Measurements from ENCODE around the gene HIP1.

DNA sequence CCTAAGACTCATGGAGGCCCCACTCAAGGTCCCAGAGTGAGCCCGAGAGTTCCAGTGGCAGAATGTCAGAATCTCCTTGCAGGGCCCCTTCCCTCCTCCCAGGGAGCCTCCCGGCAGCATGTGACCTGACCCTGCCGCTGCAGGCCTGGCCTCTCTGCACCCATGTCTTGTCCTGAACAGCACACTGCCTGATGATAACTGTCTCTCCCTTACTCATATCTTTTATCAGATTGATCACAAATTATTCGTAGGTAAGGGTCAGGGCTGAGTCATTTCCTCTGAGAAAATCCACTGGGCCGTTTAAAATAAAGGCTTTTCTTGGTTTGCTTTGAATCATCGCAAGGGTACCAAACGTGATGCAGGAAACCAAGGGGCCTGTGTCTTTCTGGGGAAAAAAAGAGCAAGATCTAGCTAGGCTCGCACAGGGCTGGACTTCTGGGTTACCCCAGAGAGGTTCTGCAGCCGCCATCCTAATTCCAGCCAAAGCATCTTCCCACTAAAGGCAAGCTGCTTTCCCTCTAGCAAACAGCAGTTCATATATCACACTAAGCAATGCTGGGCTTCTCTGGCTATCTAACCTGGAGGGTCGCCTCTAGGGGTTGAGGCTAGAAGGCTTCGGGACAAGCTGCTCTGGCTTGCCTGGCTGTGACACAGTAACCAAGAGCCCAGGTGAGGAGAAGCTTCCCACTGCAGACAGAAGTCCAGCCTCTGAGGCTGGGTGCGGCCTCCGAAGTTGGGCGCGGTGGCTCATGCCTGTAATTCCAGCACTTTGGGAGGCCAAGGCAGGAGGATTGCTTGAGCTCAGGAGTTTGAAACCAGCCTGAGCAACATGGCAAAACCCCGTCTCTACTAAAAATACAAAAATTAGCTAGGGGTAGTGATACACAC is 141.8 kb downstream of the HIP1 start:
- TF ChIP-seq SREBF2 (IDR thresholded peaks at IDR 0.05), result no peak
- no peak for TF ChIP-seq KDM1A (IDR thresholded peaks at IDR 0.05; ENCODE audit: low read depth)
- TF ChIP-seq EP300 (IDR thresholded peaks at IDR 0.05), result no peak
- TF ChIP-seq, protein P1, sequence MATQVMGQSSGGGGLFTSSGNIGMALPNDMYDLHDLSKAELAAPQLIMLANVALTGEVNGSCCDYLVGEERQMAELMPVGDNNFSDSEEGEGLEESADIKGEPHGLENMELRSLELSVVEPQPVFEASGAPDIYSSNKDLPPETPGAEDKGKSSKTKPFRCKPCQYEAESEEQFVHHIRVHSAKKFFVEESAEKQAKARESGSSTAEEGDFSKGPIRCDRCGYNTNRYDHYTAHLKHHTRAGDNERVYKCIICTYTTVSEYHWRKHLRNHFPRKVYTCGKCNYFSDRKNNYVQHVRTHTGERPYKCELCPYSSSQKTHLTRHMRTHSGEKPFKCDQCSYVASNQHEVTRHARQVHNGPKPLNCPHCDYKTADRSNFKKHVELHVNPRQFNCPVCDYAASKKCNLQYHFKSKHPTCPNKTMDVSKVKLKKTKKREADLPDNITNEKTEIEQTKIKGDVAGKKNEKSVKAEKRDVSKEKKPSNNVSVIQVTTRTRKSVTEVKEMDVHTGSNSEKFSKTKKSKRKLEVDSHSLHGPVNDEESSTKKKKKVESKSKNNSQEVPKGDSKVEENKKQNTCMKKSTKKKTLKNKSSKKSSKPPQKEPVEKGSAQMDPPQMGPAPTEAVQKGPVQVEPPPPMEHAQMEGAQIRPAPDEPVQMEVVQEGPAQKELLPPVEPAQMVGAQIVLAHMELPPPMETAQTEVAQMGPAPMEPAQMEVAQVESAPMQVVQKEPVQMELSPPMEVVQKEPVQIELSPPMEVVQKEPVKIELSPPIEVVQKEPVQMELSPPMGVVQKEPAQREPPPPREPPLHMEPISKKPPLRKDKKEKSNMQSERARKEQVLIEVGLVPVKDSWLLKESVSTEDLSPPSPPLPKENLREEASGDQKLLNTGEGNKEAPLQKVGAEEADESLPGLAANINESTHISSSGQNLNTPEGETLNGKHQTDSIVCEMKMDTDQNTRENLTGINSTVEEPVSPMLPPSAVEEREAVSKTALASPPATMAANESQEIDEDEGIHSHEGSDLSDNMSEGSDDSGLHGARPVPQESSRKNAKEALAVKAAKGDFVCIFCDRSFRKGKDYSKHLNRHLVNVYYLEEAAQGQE (IDR thresholded peaks at IDR 0.05), result no peak
- 0 out of 2 replicates have a peak, but pooled peaks have one; percentile 29 for TF ChIP-seq FOSL2 (IDR thresholded peaks at IDR 0.05)
- TF ChIP-seq FOSL2 (CRISPR knock-in tag; IDR thresholded peaks at IDR 0.05), result peak; percentile 38; the same call in 1 of the 2 replicates
- TF ChIP-seq, protein P2, sequence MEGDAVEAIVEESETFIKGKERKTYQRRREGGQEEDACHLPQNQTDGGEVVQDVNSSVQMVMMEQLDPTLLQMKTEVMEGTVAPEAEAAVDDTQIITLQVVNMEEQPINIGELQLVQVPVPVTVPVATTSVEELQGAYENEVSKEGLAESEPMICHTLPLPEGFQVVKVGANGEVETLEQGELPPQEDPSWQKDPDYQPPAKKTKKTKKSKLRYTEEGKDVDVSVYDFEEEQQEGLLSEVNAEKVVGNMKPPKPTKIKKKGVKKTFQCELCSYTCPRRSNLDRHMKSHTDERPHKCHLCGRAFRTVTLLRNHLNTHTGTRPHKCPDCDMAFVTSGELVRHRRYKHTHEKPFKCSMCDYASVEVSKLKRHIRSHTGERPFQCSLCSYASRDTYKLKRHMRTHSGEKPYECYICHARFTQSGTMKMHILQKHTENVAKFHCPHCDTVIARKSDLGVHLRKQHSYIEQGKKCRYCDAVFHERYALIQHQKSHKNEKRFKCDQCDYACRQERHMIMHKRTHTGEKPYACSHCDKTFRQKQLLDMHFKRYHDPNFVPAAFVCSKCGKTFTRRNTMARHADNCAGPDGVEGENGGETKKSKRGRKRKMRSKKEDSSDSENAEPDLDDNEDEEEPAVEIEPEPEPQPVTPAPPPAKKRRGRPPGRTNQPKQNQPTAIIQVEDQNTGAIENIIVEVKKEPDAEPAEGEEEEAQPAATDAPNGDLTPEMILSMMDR (IDR thresholded peaks at IDR 0.05), result no peak
- no peak for TF ChIP-seq RCOR1 (IDR thresholded peaks at IDR 0.05; ENCODE audit: low read depth, low read length)
